Panc1 (cell line): ENCODE results near the gene KNDC1. TPM values are rescaled to one million over a fixed set of nuclear protein-coding genes. Genes with fewer than 3 reads are reported as not detected.

Experiments used
- ATAC-seq: fragments of 200-7000 bp; cut with Tn5 transposase; 2 replicates; pipeline ENCODE4 v1.9.1; 2020; ENCODE audit warnings: mild to moderate bottlenecking, moderate library complexity
- BruUV-seq: library from RNA; stranded (reverse); fragments of 400-500 nt; replicated peaks from 2 replicates; lab custom pipeline; 2021; lab: Mats Ljungman, UMichigan
- CTCF ChIA-PET: fragments of 300-600 bp; sonication (Branson Sonifier 250); formaldehyde crosslinking; loops from one replicate; lab custom pipeline; 2022; ENCODE audit warnings: antibody characterized with exemption; lab: Charles Lee
- POLR2A ChIA-PET: fragments of 300-600 bp; sonication (Branson Sonifier 250); formaldehyde crosslinking; loops from one replicate; lab custom pipeline; 2022; ENCODE audit warnings: antibody characterized with exemption; lab: Charles Lee
- DNase-seq: peaks from one replicate; pipeline ENCODE4 v3.0.0-alpha.2; 2010; ENCODE audit warnings: low read depth, low spot score
- H3K27ac ChIP-seq: 2 replicates; pipeline ENCODE4 v1.5.1; 2011; ENCODE audit warnings: mild to moderate bottlenecking, low read length, inconsistent platforms
- H3K27me3 ChIP-seq: fragments of 200-500 bp; sonication (Bioruptor generic); 2 replicates; pipeline ENCODE4 v1.6.0; 2014; ENCODE audit warnings: low read length, inconsistent platforms; ENCODE audit not compliant: control insufficient read depth, insufficient read depth
- H3K36me3 ChIP-seq: fragments of 200-500 bp; sonication (Bioruptor generic); 2 replicates; pipeline ENCODE4 v1.5.1; 2014; ENCODE audit warnings: inconsistent platforms, mild to moderate bottlenecking, low read length, moderate library complexity; ENCODE audit not compliant: control insufficient read depth, insufficient read depth
- H3K4me1 ChIP-seq: 2 replicates; pipeline ENCODE4 v1.5.1; 2011; ENCODE audit warnings: inconsistent platforms, mild to moderate bottlenecking, low read length, moderate library complexity; ENCODE audit not compliant: control insufficient read depth, insufficient read depth
- H3K4me3 ChIP-seq, 2 experiments: 2 replicates each; pipeline ENCODE4 v1.5.1; 2011 to 2012; ENCODE audit warnings: low read depth in 2 of 2, low read length in 2 of 2, mild to moderate bottlenecking in 2 of 2, inconsistent platforms in 1 of 2, moderate library complexity in 1 of 2
- H3K9me3 ChIP-seq: fragments of 200-500 bp; sonication (Bioruptor generic); 2 replicates; pipeline ENCODE4 v1.5.1; 2014; ENCODE audit warnings: low read depth, mild to moderate bottlenecking, inconsistent platforms, low read length, moderate library complexity; ENCODE audit not compliant: control insufficient read depth, insufficient read depth
- POLR2AphosphoS5 ChIP-seq: IDR thresholded peaks from 2 replicates; pipeline ENCODE4 v1.6.1; 2012; ENCODE audit warnings: mild to moderate bottlenecking, low read depth, low read length, moderate library complexity
- SIN3A ChIP-seq: IDR thresholded peaks from 2 replicates; pipeline ENCODE4 v1.6.1; 2012; ENCODE audit warnings: low read depth, mild to moderate bottlenecking, low read length, moderate library complexity, borderline replicate concordance; ENCODE audit not compliant: insufficient read depth
- TCF7L2 ChIP-seq: IDR thresholded peaks from 2 replicates; pipeline ENCODE4 v1.6.1; 2011; ENCODE audit warnings: mild to moderate bottlenecking, low read depth, low read length, inconsistent platforms
- in situ Hi-C: cut with HindIII; loops from 2 replicates; pipeline ENCODE4 v1.10.0; 2016; ENCODE audit warnings: low sequenced_read_pairs, low pct_unique_long_range_greater_than_20kb
- intact Hi-C: fragments of 100-400 bp; cut with micrococcal nuclease; formaldehyde crosslinking; loops from one replicate; pipeline ENCODE4 v1.10.0; 2022; ENCODE audit not compliant: unreplicated experiment
- total RNA-seq: library from RNA; stranded (reverse); gene quantifications from one replicate; pipeline ENCODE4 v1.2.1, GENCODE V29; 2021; ENCODE audit not compliant: unreplicated experiment
- TF ChIP-seq, protein P1 (sequence below), 2 experiments: IDR thresholded peaks; 2 replicates each; pipeline ENCODE4 v1.6.1; 2011 to 2012; ENCODE audit warnings: low read depth in 2 of 2, control low read depth in 1 of 2, low read length in 1 of 2, mild to moderate bottlenecking in 1 of 2, moderate library complexity in 1 of 2; ENCODE audit not compliant: insufficient read depth in 1 of 2
- TF ChIP-seq, protein P2 (sequence below): fragments of 450-650 bp; IDR thresholded peaks from 2 replicates; pipeline ENCODE4 v1.5.1; 2017; ENCODE audit warnings: mild to moderate bottlenecking

KNDC1 gene
- total RNA-seq, 1 experiment from 2014 or later = 2.6 TPM

DNA sequence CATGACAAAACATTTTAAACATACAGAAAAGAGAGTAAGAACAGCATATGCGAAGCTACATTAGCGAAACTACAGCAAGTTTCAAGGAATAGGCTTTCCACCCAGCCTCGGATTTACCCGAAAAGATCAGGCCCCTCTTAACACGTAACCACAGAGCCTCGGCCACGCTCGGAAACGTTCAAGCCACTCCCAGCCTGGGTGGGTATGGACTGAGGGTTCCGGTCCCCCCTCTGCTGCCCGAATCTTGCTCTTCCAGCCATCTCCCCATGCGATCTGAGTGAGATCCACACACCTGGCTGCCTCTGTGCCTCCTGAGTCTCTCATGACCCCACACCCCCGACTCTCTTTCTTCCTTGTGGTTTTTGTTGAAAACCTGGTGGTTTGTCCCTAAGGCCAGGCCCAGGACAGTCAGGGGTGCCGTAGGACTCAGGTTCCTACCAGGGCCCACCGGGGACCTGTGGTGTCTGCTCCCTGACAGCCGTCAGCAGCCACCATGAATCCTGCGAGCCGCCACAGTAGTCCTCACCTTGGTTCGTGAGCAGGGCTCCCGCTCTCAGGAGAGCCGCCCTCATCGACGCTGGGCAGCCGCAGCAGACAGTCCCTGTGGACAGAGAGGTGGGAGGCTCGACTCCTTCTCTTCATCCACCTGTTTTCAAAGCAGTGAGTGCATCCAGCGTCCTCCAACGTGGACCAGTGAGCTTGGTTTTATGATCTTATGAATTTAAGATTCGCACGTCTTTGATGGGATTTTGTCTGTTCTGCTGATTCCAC is 18.5 kb downstream of the KNDC1 start:
- ATAC-seq = no peak
- no TSS peak for BruUV-seq
- DNase-seq = no peak
- peaks cover 3% of the 10 kb centered on the region; the same call in 1 of the 2 replicates for H3K9me3 ChIP-seq
- H3K27me3 ChIP-seq = no peaks in the 10 kb centered on the region
- ChIA-PET POLR2A (no interaction called here), CTCF (no interaction called here)
- TF ChIP-seq, protein P1, sequence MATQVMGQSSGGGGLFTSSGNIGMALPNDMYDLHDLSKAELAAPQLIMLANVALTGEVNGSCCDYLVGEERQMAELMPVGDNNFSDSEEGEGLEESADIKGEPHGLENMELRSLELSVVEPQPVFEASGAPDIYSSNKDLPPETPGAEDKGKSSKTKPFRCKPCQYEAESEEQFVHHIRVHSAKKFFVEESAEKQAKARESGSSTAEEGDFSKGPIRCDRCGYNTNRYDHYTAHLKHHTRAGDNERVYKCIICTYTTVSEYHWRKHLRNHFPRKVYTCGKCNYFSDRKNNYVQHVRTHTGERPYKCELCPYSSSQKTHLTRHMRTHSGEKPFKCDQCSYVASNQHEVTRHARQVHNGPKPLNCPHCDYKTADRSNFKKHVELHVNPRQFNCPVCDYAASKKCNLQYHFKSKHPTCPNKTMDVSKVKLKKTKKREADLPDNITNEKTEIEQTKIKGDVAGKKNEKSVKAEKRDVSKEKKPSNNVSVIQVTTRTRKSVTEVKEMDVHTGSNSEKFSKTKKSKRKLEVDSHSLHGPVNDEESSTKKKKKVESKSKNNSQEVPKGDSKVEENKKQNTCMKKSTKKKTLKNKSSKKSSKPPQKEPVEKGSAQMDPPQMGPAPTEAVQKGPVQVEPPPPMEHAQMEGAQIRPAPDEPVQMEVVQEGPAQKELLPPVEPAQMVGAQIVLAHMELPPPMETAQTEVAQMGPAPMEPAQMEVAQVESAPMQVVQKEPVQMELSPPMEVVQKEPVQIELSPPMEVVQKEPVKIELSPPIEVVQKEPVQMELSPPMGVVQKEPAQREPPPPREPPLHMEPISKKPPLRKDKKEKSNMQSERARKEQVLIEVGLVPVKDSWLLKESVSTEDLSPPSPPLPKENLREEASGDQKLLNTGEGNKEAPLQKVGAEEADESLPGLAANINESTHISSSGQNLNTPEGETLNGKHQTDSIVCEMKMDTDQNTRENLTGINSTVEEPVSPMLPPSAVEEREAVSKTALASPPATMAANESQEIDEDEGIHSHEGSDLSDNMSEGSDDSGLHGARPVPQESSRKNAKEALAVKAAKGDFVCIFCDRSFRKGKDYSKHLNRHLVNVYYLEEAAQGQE (IDR thresholded peaks at IDR 0.05; ENCODE audit: insufficient read depth in 1 of 2, low read depth in 2 of 2, low read length in 1 of 2) = no peak
- TF ChIP-seq SIN3A = no peak
- TF ChIP-seq POLR2AphosphoS5 = no peak
- TF ChIP-seq, protein P2, sequence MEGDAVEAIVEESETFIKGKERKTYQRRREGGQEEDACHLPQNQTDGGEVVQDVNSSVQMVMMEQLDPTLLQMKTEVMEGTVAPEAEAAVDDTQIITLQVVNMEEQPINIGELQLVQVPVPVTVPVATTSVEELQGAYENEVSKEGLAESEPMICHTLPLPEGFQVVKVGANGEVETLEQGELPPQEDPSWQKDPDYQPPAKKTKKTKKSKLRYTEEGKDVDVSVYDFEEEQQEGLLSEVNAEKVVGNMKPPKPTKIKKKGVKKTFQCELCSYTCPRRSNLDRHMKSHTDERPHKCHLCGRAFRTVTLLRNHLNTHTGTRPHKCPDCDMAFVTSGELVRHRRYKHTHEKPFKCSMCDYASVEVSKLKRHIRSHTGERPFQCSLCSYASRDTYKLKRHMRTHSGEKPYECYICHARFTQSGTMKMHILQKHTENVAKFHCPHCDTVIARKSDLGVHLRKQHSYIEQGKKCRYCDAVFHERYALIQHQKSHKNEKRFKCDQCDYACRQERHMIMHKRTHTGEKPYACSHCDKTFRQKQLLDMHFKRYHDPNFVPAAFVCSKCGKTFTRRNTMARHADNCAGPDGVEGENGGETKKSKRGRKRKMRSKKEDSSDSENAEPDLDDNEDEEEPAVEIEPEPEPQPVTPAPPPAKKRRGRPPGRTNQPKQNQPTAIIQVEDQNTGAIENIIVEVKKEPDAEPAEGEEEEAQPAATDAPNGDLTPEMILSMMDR = no peak
- TF ChIP-seq TCF7L2 = no peak
- intact Hi-C loops = no loop called here
- in situ Hi-C loops = no loop called here
- no peaks in the 10 kb centered on the region for H3K4me1 ChIP-seq
- H3K4me3 ChIP-seq = no peak overlapping the region
- H3K27ac ChIP-seq = no peak overlapping the region
- no peaks in the 10 kb centered on the region for H3K36me3 ChIP-seq

- Histone ChIP-seq H3K4me1 (no peaks in the 10 kb centered on the region), H3K4me3 (no peak overlapping the region), H3K27me3 (no peaks in the 10 kb centered on the region), H3K27ac (no peak overlapping the region), H3K36me3 (no peaks in the 10 kb centered on the region), H3K9me3 (peaks cover 3% of the 10 kb centered on the region; the same call in 1 of the 2 replicates)
- POLR2A ChIA-PET = no interaction called here
- DNase-seq (no peak), ATAC-seq (no peak)
- in situ Hi-C loops = no loop called here
- CTCF ChIA-PET = no interaction called here
- intact Hi-C loops = no loop called here
- no TSS peak for BruUV-seq
- no peak for TF ChIP-seq TCF7L2
- no peak for TF ChIP-seq POLR2AphosphoS5
- TF ChIP-seq SIN3A = no peak
- TF ChIP-seq, protein P1 (IDR thresholded peaks at IDR 0.05; ENCODE audit: insufficient read depth in 1 of 2, low read depth in 2 of 2, low read length in 1 of 2) = no peak
- TF ChIP-seq, protein P2 = no peak
Measured at GRCh38 chr10:133179128-133179520, 19.1 kb downstream of the KNDC1 start.
